Activated CD8-positive, alpha-beta memory T cell treated with anti-CD3 and anti-CD28 coated beads, Interleukin-2, amount 50 U/mL, for 4 hours (primary cell): ENCODE data around the gene ADAM22.

Experiments
- DNase-seq: peaks from one replicate; pipeline ENCODE4 v3.0.0-alpha.2; 2020

ADAM22 gene

GRCh38 chr7:88042803-88043202 lies 108.8 kb downstream of the ADAM22 start:
- DNase-seq = no peak

GRCh38 chr7:88044069-88044468 lies 110.0 kb downstream of the ADAM22 start:
- no peak for DNase-seq

- no peak for DNase-seq
Measured at GRCh38 chr7:88046839-88047573, 113.0 kb downstream of the ADAM22 start.

- DNase-seq = no peak
Measured at GRCh38 chr7:88057655-88058054, 123.6 kb downstream of the ADAM22 start.

GRCh38 chr7:88062238-88062637 lies 128.2 kb downstream of the ADAM22 start:
- DNase-seq = no peak

- no peak for DNase-seq
Measured at GRCh38 chr7:88069093-88069492, 135.0 kb downstream of the ADAM22 start.

GRCh38 chr7:88071994-88072714 lies 138.1 kb downstream of the ADAM22 start:
- no peak for DNase-seq

GRCh38 chr7:88072715-88073055 lies 138.6 kb downstream of the ADAM22 start:
- DNase-seq = no peak

- DNase-seq = no peak
Measured at GRCh38 chr7:88073626-88074025, 139.6 kb downstream of the ADAM22 start.

GRCh38 chr7:88075216-88075615 lies 141.2 kb downstream of the ADAM22 start:
- no peak for DNase-seq

- no peak for DNase-seq
Measured at GRCh38 chr7:88083883-88084282, 149.8 kb downstream of the ADAM22 start.

GRCh38 chr7:88089561-88089960 lies 155.5 kb downstream of the ADAM22 start:
- DNase-seq = no peak

GRCh38 chr7:88090240-88090639 lies 156.2 kb downstream of the ADAM22 start:
- no peak for DNase-seq

GRCh38 chr7:88090671-88091070 lies 156.6 kb downstream of the ADAM22 start:
- DNase-seq = no peak

GRCh38 chr7:88091988-88092675 lies 158.1 kb downstream of the ADAM22 start:
- DNase-seq = no peak

- DNase-seq = no peak
Measured at GRCh38 chr7:88092676-88092999, 158.6 kb downstream of the ADAM22 start.

- no peak for DNase-seq
Measured at GRCh38 chr7:88101769-88102168, 167.7 kb downstream of the ADAM22 start.

GRCh38 chr7:88102675-88103074 lies 168.6 kb downstream of the ADAM22 start:
- no peak for DNase-seq

GRCh38 chr7:88104732-88105131 lies 170.7 kb downstream of the ADAM22 start:
- DNase-seq = no peak

GRCh38 chr7:88105231-88105630 lies 171.2 kb downstream of the ADAM22 start:
- no peak for DNase-seq

GRCh38 chr7:88106434-88106833 lies 172.4 kb downstream of the ADAM22 start:
- no peak for DNase-seq

GRCh38 chr7:88109612-88110011 lies 175.6 kb downstream of the ADAM22 start:
- DNase-seq = no peak

- no peak for DNase-seq
Measured at GRCh38 chr7:88111140-88111743, 177.2 kb downstream of the ADAM22 start.

GRCh38 chr7:88111954-88112471 lies 178.0 kb downstream of the ADAM22 start:
- no peak for DNase-seq
